GM21367 (cell line): ENCODE data around the gene THSD1.
"Not testable (repeated sequence)": the region's sequence is repeated elsewhere in the genome, so short reads cannot be mapped to it uniquely, and the experiment has no call there.

Source experiments
- ATAC-seq: cut with Tn5 transposase; IDR thresholded peaks from one replicate; pipeline ENCODE4 v1.9.1; 2021; ENCODE audit not compliant: unreplicated experiment

Gene THSD1

GRCh38 chr13:52361225-52361624 is 44.7 kb downstream of the THSD1 start:
- ATAC-seq: no peak

GRCh38 chr13:52359534-52359933 is 46.4 kb downstream of the THSD1 start:
- no peak for ATAC-seq

- ATAC-seq: no peak
Measured at GRCh38 chr13:52356327-52356726, 49.6 kb downstream of the THSD1 start.

GRCh38 chr13:52353193-52353592 is 52.8 kb downstream of the THSD1 start:
- ATAC-seq: no peak

- ATAC-seq: no peak
Measured at GRCh38 chr13:52348983-52349780, 56.8 kb downstream of the THSD1 start.

GRCh38 chr13:52348071-52348470 is 57.9 kb downstream of the THSD1 start:
- ATAC-seq: no peak

- ATAC-seq: no peak
Measured at GRCh38 chr13:52345631-52346251, 60.2 kb downstream of the THSD1 start.

- ATAC-seq: no peak
Measured at GRCh38 chr13:52345048-52345447, 60.9 kb downstream of the THSD1 start.

GRCh38 chr13:52344108-52344507 is 61.9 kb downstream of the THSD1 start:
- no peak for ATAC-seq

- ATAC-seq: not testable (repeated sequence)
Measured at GRCh38 chr13:52342203-52342602, 63.8 kb downstream of the THSD1 start.

GRCh38 chr13:52337828-52338455 is 68.0 kb downstream of the THSD1 start:
- not testable (repeated sequence) for ATAC-seq

- not testable (repeated sequence) for ATAC-seq
Measured at GRCh38 chr13:52334107-52334506, 71.9 kb downstream of the THSD1 start.

- not testable (repeated sequence) for ATAC-seq
Measured at GRCh38 chr13:52331844-52332243, 74.1 kb downstream of the THSD1 start.
